HL-60/S4 (cell line): ENCODE measurements around the gene ABCD2.
"Not testable (repeated sequence)": the region's sequence is repeated elsewhere in the genome, so short reads cannot be mapped to it uniquely, and the experiment has no call there.

Source experiments
- in situ Hi-C: fragments of 300-500 bp; cut with MboI; formaldehyde crosslinking; loops from 2 replicates; pipeline ENCODE4 v1.14.3; 2022; ENCODE audit warnings: low sequenced_read_pairs

Gene ABCD2

GRCh38 chr12:39619660-39620433, at the start of gene ABCD2:
ABCD2 (minus strand) TSS chr12:39619803; CDS start chr12:39619615, 188 bp downstream.
- in situ Hi-C loops = no loop called here

GRCh38 chr12:39660101-39660500, 40.5 kb upstream of the ABCD2 start:
- in situ Hi-C loops = no loop called here

DNA sequence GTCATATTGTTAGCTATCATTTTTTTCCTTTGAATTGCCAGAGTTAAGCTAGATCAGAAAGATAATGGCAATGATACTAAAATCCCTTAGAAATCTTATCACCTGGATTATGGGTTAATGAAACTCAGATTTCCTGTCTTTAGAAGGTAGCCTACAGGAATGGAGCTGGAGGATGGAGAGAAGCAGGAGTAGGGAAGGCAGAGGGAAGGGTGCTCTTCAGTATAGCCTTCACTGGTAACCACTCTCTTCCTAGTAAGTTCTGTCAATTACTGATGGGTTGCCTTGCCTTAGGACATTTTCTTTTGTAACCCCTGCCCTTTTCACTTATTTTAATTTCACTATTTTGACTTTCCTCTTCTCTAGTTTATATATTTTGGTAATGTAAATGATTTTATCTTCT, 27.8 kb upstream of the ABCD2 start:
- in situ Hi-C loops = no loop called here

DNA sequence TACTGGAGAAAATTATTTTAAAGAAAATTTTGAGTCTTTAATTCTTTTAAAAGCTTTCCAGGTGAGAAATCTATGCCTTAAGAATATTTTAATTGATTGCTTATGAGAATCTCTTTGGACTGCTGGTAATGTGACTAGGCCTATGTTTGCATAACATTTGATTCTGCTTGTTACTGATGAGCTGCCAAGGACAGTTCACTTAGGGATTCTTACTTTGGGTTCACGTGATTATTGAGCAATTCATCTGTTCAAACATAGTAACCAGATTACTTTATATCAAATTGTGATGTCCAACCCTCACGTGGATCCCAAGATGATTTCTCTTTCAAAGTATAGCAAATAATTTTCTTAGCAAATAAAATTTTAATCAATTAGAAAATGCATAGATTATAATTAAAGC, 27.4 kb upstream of the ABCD2 start:
- in situ Hi-C loops = no loop called here

- in situ Hi-C loops = no loop called here
Measured at GRCh38 chr12:39643052-39643451, 23.4 kb upstream of the ABCD2 start.

DNA sequence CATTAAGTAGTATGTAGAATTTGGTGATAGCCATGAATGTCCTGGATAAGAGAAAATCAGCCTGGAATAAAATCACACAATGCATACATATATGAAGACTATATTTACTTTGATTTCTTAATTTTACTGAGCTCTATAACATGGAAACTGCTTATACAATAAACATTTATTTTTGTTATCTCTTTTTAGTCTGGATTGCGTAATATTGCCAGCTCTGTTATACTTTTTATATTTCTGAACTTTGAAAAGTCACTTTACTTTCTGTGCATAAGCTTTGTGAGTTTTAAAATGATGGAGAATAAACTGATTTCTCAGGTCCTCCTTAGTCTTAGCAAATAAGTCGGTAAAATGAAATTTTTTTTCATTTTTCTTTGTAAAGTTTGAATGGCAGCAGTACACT, 19.2 kb upstream of the ABCD2 start:
- in situ Hi-C loops = no loop called here

DNA sequence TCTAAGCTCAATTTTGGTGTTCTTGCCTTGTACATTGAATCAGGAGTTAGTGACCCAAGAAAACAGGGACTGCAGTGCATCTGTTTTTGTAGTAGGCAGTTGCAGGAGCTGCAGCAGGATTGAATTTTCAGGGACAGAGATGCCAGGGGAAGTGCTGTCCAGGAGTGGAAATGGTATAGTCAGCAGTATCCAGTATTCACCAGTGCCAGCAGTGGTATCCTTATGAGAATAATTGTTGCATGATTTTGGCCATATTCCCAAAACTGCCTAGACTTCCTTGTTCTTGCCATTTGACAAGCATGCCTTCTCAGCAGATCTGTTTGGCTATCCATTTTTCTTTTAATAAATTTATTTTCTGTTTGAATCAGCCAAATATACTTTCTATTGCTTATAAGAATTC, 18.6 kb upstream of the ABCD2 start:
- in situ Hi-C loops = no loop called here

- in situ Hi-C loops = no loop called here
Measured at GRCh38 chr12:39632670-39633069, 13.1 kb upstream of the ABCD2 start.

GRCh38 chr12:39628836-39629235, 9.2 kb upstream of the ABCD2 start:
- in situ Hi-C loops = no loop called here

GRCh38 chr12:39627914-39628313, 8.3 kb upstream of the ABCD2 start:
- in situ Hi-C loops = no loop called here

DNA sequence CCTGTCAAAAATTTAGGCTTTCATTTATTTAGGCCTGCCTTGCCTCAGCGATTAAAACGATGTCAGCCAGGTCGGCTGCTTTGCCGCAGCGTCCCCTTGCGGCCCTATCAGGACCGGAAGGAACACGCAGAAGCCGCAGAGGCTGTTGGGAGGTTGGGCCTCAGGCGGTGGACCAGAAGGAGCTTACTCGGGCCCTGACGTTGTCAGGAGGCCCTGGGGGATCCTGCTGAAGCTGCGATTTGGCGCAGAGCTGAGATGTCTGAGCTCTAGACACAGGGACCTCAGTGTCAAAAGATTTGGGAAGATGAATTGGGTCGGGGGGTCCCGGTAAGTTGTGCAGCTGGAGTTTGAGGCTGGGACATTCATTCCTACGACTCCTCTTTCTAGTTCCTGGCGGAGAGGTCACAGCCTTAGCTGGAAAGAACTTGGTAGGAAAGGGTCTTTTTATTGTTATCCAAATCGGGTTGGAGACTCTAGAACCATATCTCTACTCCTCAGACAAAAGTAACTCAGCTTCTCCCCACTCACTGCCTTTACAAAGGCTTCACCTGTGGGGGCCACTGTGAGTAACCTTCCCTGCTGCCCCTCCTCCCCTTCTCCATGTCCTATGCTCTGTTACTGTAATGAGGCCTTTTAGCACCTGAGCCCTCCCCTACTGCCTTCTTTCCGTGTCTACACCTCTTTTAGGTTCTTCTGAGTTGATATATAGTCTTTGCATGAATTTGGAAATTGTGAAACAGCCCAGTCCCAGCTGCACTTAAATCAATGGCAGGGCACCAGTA, 6.6 kb upstream of the ABCD2 start:
- in situ Hi-C loops = no loop called here

- in situ Hi-C loops = no loop called here
Measured at GRCh38 chr12:39623919-39624318, 4.3 kb upstream of the ABCD2 start.

DNA sequence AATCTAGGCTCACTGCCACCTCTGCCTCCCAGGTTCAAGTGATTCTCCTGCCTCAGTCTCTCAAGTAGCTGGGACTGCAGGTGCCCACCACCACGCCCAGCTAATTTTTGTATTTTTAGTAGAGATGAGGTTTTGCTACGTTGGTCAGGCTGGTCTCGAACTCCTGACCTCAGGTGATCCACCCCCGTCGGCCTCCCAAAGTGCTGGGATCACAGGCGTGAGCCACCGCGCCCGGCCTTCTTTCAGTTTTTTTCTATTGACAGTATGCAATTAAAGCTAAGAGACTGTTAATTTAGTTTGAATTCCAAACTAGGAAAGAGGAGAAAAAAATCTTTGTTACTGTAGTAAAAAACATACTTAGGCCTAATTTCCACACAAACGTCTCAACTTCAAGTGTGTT, 3.6 kb upstream of the ABCD2 start:
- in situ Hi-C loops = not testable (repeated sequence)

DNA sequence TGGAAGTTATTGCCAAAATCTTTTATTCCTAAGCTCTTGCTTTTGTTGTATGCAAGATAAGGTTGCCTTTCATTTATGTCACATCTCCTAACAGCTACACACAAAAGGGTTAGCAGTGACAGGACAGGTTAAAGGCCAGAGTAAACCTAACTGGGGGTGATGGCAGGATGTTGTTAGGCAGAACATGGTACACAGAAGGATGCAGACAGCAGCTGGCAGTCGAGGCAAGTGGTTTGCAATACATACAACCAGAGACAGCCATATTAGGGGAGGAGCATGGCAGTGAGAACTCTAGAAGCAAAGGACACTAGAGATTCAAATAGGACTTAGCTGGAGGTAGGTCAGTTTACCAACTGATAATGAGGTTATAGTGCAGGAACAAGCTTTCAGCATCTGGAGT, 2.7 kb upstream of the ABCD2 start:
- in situ Hi-C loops = no loop called here

GRCh38 chr12:39621670-39622069, 2.1 kb upstream of the ABCD2 start:
- in situ Hi-C loops = no loop called here

- in situ Hi-C loops = no loop called here
Measured at GRCh38 chr12:39620659-39621658, 1.4 kb upstream of the ABCD2 start.

- in situ Hi-C loops = no loop called here
Measured at GRCh38 chr12:39619316-39619659, 315 bp downstream of the ABCD2 start.

- in situ Hi-C loops = no loop called here
Measured at GRCh38 chr12:39618701-39619100, 902 bp downstream of the ABCD2 start.

DNA sequence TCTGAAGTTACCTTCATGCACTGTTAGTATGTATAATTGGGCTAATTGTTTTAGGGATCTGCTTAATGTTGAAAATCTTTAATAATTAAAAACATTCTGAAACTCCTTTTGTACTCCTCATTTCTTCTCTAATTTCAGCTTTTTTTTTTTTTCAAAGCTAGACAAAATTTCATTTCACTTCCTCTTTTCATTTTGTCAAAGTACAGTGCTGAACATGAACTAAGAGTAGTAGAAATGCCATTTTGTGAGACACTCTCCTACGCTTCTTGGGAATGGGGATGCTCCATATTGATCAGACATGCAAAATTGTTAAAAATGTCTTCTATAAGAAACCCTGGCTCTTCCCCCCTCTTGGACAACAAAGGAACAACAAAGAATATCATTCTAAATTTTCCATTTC, 1.7 kb downstream of the ABCD2 start:
- in situ Hi-C loops = no loop called here

DNA sequence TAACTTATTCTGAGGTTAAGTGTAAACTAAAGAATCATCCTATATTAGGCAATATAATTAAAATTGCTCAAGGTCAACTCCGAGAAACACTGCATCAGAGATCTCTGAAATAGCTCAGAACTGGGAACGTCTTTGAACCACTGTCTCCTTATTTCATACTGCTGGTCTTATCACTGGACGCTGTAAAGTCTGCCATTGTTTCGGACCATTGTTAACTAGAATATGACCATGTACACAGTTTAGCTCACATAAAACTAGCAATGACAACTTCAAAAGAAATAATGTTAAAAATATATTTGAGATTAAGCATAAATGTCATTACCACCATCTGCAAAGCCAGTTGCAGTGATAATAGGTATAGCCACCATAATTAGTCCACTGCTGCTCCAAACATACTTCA, 2.9 kb downstream of the ABCD2 start:
- in situ Hi-C loops = no loop called here

GRCh38 chr12:39616251-39616650, 3.4 kb downstream of the ABCD2 start:
- in situ Hi-C loops = no loop called here
